Neural progenitor cell (in vitro differentiated cells): Measurements from ENCODE around the gene ITGA6. TPM values are rescaled to one million over a fixed set of nuclear protein-coding genes. Genes with fewer than 3 reads are reported as not detected.
A peak's percentile ranks its signal among the peaks of the same experiment; 100 is the strongest.

Experiments
- DNase-seq: peaks from one replicate; pipeline ENCODE4 v3.0.0-alpha.2; 2016; ENCODE audit warnings: low spot score
- H2AFZ ChIP-seq: fragments of 200-600 bp; sonication (generic); replicated peaks from 2 replicates; pipeline ENCODE4 v1.6.1; 2016; ENCODE audit warnings: antibody characterized with exemption
- H3F3A ChIP-seq: fragments of 200-600 bp; sonication (generic); 2 replicates; pipeline ENCODE4 v1.6.1; 2016; ENCODE audit warnings: antibody characterized with exemption, low read depth
- H3K27ac ChIP-seq: fragments of 200-600 bp; sonication (generic); 2 replicates; pipeline ENCODE4 v1.5.1; 2016; ENCODE audit warnings: mild to moderate bottlenecking
- H3K27me3 ChIP-seq: fragments of 200-600 bp; sonication (generic); 2 replicates; pipeline ENCODE4 v1.6.1; 2016; ENCODE audit warnings: mild to moderate bottlenecking, moderate library complexity
- H3K36me3 ChIP-seq: fragments of 200-600 bp; sonication (generic); 2 replicates; pipeline ENCODE4 v1.5.1; 2016
- H3K4me1 ChIP-seq: fragments of 200-600 bp; sonication (generic); 2 replicates; pipeline ENCODE4 v1.6.1; 2016; ENCODE audit warnings: mixed run types
- H3K4me2 ChIP-seq: fragments of 200-600 bp; sonication (generic); 2 replicates; pipeline ENCODE4 v1.6.1; 2016
- H3K4me3 ChIP-seq: fragments of 200-600 bp; sonication (generic); 2 replicates; pipeline ENCODE4 v1.5.1; 2016
- H3K79me2 ChIP-seq: fragments of 200-600 bp; sonication (generic); 2 replicates; pipeline ENCODE4 v1.6.1; 2016; ENCODE audit warnings: low read depth
- H3K9ac ChIP-seq: fragments of 200-600 bp; sonication (generic); 2 replicates; pipeline ENCODE4 v1.6.1; 2016
- H3K9me3 ChIP-seq: fragments of 200-600 bp; sonication (generic); 2 replicates; pipeline ENCODE4 v1.5.1; 2016; ENCODE audit warnings: low read depth
- H4K20me1 ChIP-seq: fragments of 200-600 bp; sonication (generic); 2 replicates; pipeline ENCODE4 v1.6.1; 2016; ENCODE audit warnings: low read depth
- H3K27ac Mint-ChIP-seq: 3 replicates; pipeline ENCODE4 v1.8.0; 2021; ENCODE audit warnings: mixed read lengths
- H3K27me3 Mint-ChIP-seq: 2 replicates; pipeline ENCODE4 v1.8.0; 2022; ENCODE audit warnings: low read depth, mild to moderate bottlenecking, inconsistent platforms, moderate library complexity, mixed read lengths; ENCODE audit not compliant: insufficient read depth
- H3K36me3 Mint-ChIP-seq: 3 replicates; pipeline ENCODE4 v1.8.0; 2021; ENCODE audit warnings: mixed read lengths
- H3K4me1 Mint-ChIP-seq: 3 replicates; pipeline ENCODE4 v1.8.0; 2021; ENCODE audit warnings: mixed read lengths
- H3K4me3 Mint-ChIP-seq: 3 replicates; pipeline ENCODE4 v1.8.0; 2021; ENCODE audit warnings: mild to moderate bottlenecking, moderate library complexity, mixed read lengths
- H3K9me3 Mint-ChIP-seq: 3 replicates; pipeline ENCODE4 v1.8.0; 2020; ENCODE audit warnings: mixed read lengths
- EZH2 ChIP-seq: fragments of 200-600 bp; sonication (generic); IDR thresholded peaks from 2 replicates; pipeline ENCODE4 v1.6.1; 2017; ENCODE audit warnings: antibody characterized with exemption, mild to moderate bottlenecking, moderate library complexity
- EZH2phosphoT487 ChIP-seq: fragments of 200-600 bp; sonication (generic); IDR thresholded peaks from 2 replicates; pipeline ENCODE4 v1.6.1; 2017; ENCODE audit warnings: antibody characterized with exemption
- total RNA-seq: library from RNA; depleted of rRNA; stranded (reverse); fragments of >200 nt; gene quantifications from 2 replicates; pipeline ENCODE4 v1.2.3, GENCODE V29; 2015; ENCODE audit warnings: low replicate concordance
- TF ChIP-seq, protein P1 (sequence below): fragments of 200-600 bp; sonication (generic); IDR thresholded peaks from 2 replicates; pipeline ENCODE4 v1.5.1; 2017; ENCODE audit warnings: antibody characterized with exemption, mild to moderate bottlenecking

ITGA6 gene
- total RNA-seq, 1 donor from 2014 or later: 161 TPM

DNA sequence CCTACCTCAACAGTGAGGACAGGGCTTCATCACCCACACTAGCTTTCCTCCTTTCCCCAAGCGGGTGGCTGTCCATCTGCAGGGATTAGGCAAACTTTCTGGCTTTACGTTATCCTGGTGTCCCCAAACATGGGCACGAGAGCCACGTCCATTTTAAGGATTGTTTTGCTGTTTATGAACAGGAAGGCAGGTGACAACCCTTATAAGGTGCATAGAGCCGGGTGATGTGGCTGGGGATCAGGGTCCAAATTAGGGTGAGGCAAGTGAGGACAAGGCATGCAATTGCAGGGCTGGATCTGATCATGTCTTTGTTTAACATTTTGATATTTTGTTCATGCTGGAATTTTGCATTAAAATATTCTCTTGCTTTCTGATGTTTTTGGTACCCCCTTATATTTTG is 27.6 kb upstream of the ITGA6 start:
- Mint-ChIP-seq H3K9me3 (no peaks in the 10 kb centered on the region), H3K4me1 (peaks cover 21% of the 10 kb centered on the region), H3K27ac (no peak overlapping the region), H3K36me3 (no peaks in the 10 kb centered on the region), H3K27me3 (peaks cover 4% of the 10 kb centered on the region), H3K4me3 (no peak overlapping the region)
- H3K79me2 ChIP-seq: no peaks in the 10 kb centered on the region
- no peak overlapping the region for H3K4me3 ChIP-seq
- no peaks in the 10 kb centered on the region for H3K27me3 ChIP-seq
- H3K36me3 ChIP-seq: no peaks in the 10 kb centered on the region
- TF ChIP-seq, protein P1, sequence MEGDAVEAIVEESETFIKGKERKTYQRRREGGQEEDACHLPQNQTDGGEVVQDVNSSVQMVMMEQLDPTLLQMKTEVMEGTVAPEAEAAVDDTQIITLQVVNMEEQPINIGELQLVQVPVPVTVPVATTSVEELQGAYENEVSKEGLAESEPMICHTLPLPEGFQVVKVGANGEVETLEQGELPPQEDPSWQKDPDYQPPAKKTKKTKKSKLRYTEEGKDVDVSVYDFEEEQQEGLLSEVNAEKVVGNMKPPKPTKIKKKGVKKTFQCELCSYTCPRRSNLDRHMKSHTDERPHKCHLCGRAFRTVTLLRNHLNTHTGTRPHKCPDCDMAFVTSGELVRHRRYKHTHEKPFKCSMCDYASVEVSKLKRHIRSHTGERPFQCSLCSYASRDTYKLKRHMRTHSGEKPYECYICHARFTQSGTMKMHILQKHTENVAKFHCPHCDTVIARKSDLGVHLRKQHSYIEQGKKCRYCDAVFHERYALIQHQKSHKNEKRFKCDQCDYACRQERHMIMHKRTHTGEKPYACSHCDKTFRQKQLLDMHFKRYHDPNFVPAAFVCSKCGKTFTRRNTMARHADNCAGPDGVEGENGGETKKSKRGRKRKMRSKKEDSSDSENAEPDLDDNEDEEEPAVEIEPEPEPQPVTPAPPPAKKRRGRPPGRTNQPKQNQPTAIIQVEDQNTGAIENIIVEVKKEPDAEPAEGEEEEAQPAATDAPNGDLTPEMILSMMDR: no peak
- TF ChIP-seq EZH2phosphoT487 (no peak), EZH2 (no peak)
- H3K9me3 ChIP-seq: no peaks in the 10 kb centered on the region
- H4K20me1 ChIP-seq: no peaks in the 10 kb centered on the region
- DNase-seq: no peak
- H3K27ac ChIP-seq: no peak overlapping the region
- no peak overlapping the region for H3K4me2 ChIP-seq
- peak overlapping the region; percentile 33 for H2AFZ ChIP-seq
- H3K9ac ChIP-seq: no peak overlapping the region
- peaks cover 16% of the 10 kb centered on the region for H3K4me1 ChIP-seq
- no peaks in the 10 kb centered on the region for H3F3A ChIP-seq

DNA sequence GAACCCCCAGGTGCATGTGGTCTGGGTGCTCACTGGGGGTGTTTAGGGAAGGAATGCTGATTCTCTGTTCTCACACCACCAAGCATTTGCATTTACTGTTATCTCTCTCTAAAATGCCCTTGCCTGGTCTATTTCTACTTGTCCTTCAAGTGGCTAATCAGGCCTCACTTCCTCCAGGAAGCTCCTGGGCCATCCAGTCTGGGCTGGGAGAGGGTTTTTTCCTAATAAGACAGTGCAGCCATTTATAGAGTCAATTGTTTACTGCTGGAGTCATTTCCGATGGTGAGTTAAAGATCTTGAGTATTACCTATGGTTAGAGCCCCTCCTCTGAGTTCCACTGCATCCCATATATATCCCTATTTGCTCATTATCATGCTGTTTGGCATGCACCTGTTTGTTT is 25.2 kb upstream of the ITGA6 start:
- Mint-ChIP-seq H3K36me3 (no peaks in the 10 kb centered on the region), H3K9me3 (no peaks in the 10 kb centered on the region), H3K4me3 (no peak overlapping the region), H3K27me3 (peaks cover 4% of the 10 kb centered on the region), H3K4me1 (peaks cover 23% of the 10 kb centered on the region), H3K27ac (no peak overlapping the region)
- Histone ChIP-seq H3K27me3 (no peaks in the 10 kb centered on the region), H3K36me3 (no peaks in the 10 kb centered on the region), H3K79me2 (no peaks in the 10 kb centered on the region), H3K4me3 (no peak overlapping the region), H3K4me2 (no peak overlapping the region), H3K9me3 (no peaks in the 10 kb centered on the region), H2AFZ (no peak overlapping the region), H3F3A (no peaks in the 10 kb centered on the region), H4K20me1 (no peaks in the 10 kb centered on the region), H3K9ac (no peak overlapping the region), H3K4me1 (peaks cover 16% of the 10 kb centered on the region), H3K27ac (no peak overlapping the region)
- no peak for DNase-seq
- TF ChIP-seq EZH2phosphoT487 (no peak), EZH2 (no peak)
- TF ChIP-seq, protein P1: no peak

DNA sequence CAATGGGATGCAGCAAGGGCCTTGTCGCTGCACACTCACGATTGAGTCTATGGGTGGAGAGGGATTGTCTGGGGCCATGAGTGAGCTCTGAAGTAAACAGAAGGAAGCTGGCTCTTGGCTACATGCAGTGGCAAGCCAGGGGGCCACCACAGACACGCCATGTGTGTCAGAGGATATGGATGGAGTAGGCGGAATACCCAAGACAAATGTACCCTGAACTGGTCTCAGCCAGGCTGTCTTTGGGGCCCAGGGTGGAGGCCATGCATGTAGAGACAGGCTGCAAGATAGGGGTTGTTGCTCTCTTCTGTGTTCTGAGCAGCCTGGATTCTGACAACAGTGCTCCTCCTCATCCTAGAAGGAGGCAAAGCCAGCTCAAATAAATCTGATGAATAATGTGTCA is 24.0 kb upstream of the ITGA6 start:
- Histone ChIP-seq H3K79me2 (no peaks in the 10 kb centered on the region), H3K36me3 (no peaks in the 10 kb centered on the region), H3K27me3 (no peaks in the 10 kb centered on the region), H3K27ac (no peak overlapping the region), H3K9me3 (no peaks in the 10 kb centered on the region), H4K20me1 (no peaks in the 10 kb centered on the region), H3K4me3 (no peak overlapping the region), H2AFZ (peak overlapping the region; percentile 15), H3F3A (peaks cover 9% of the 10 kb centered on the region), H3K9ac (no peak overlapping the region), H3K4me1 (peaks cover 14% of the 10 kb centered on the region), H3K4me2 (no peak overlapping the region)
- H3K9me3 Mint-ChIP-seq: no peaks in the 10 kb centered on the region
- H3K36me3 Mint-ChIP-seq: no peaks in the 10 kb centered on the region
- peak overlapping the region; percentile 55 for H3K27ac Mint-ChIP-seq
- H3K4me1 Mint-ChIP-seq: peaks cover 17% of the 10 kb centered on the region
- TF ChIP-seq, protein P1: no peak
- TF ChIP-seq EZH2 (no peak), EZH2phosphoT487 (no peak)
- H3K4me3 Mint-ChIP-seq: no peak overlapping the region
- H3K27me3 Mint-ChIP-seq: peaks cover 7% of the 10 kb centered on the region
- DNase-seq: no peak
